ENCODE data around the gene PARP2. TPM values are rescaled to one million over a fixed set of nuclear protein-coding genes. Genes with fewer than 3 reads are reported as not detected.
"Not testable (repeated sequence)": the region's sequence is repeated elsewhere in the genome, so short reads cannot be mapped to it uniquely, and the experiment has no call there.

Gene PARP2
- total RNA-seq, 2 donors from 2014 or later = 12.5 to 13.6 TPM

GRCh38 chr14:20341646-20342045 lies 1.8 kb upstream of the PARP2 start:
- DNase-seq (no peak), ATAC-seq (no peak)
- intact Hi-C loops (cut with DNase I) = loop anchor here (5.0 to 10.0 kb wide), 3 partner anchors 113 to 341 kb away; partner anchors contain the start of genes APEX1 (in 1 of the 2), OSGEP (in 1 of the 2), PIP4P1 (in 1 of the 2) and PNP (in 1 of the 2)

GRCh38 chr14:20343862-20344220 lies 406 bp downstream of the PARP2 start:
- DNase-seq (no peak), ATAC-seq (peak in 1 of 2 donors; percentile 1)
- intact Hi-C loops (cut with DNase I) = loop anchor here (5.0 to 10.0 kb wide), 3 partner anchors 111 to 338 kb away; partner anchors contain the start of genes APEX1 (in 1 of the 2), OSGEP (in 1 of the 2), PIP4P1 (in 1 of the 2) and PNP (in 1 of the 2)

- intact Hi-C loops (cut with DNase I) = loop anchor here (10.0 kb wide), 2 partner anchors 109 to 119 kb away; partner anchors contain the start of genes APEX1 (in 1 of the 2), OSGEP (in 1 of the 2), PIP4P1 (in 1 of the 2) and PNP (in 1 of the 2)
- ATAC-seq (no peak), DNase-seq (no peak)
These were observed 1.9 kb downstream of the PARP2 start for GRCh38 chr14:20345366-20345765.

GRCh38 chr14:20346713-20347112 lies 3.3 kb downstream of the PARP2 start:
- ATAC-seq (no peak), DNase-seq (no peak)
- intact Hi-C loops (cut with DNase I) = loop anchor here (10.0 kb wide), 2 partner anchors 108 to 118 kb away; partner anchors contain the start of genes APEX1 (in 1 of the 2), OSGEP (in 1 of the 2), PIP4P1 (in 1 of the 2) and PNP (in 1 of the 2)

GRCh38 chr14:20347747-20348146 lies 4.3 kb downstream of the PARP2 start:
- ATAC-seq (no peak), DNase-seq (no peak)
- intact Hi-C loops (cut with DNase I) = loop anchor here (10.0 kb wide), 2 partner anchors 107 to 117 kb away; partner anchors contain the start of genes APEX1 (in 1 of the 2), OSGEP (in 1 of the 2), PIP4P1 (in 1 of the 2) and PNP (in 1 of the 2)

- DNase-seq (no peak), ATAC-seq (no peak)
- intact Hi-C loops (cut with DNase I) = no loop called here
These were observed 6.8 kb downstream of the PARP2 start for GRCh38 chr14:20350282-20350681.

GRCh38 chr14:20350860-20351259 lies 7.4 kb downstream of the PARP2 start:
- ATAC-seq (no peak), DNase-seq (no peak)
- intact Hi-C loops (cut with DNase I) = no loop called here

GRCh38 chr14:20356422-20356821 lies 13.0 kb downstream of the PARP2 start:
- ATAC-seq = no peak
- no peak for DNase-seq
- intact Hi-C loops (cut with DNase I) = no loop called here

- ATAC-seq; DNase-seq; intact Hi-C loops (cut with DNase I): not testable (repeated sequence)
These were observed 15.0 kb downstream of the PARP2 start for GRCh38 chr14:20358474-20358873.

- no peak for ATAC-seq
- no peak for DNase-seq
- intact Hi-C loops (cut with DNase I) = no loop called here
These were observed 22.5 kb downstream of the PARP2 start for GRCh38 chr14:20365928-20366327.

GRCh38 chr14:20372796-20373195 lies 29.4 kb downstream of the PARP2 start:
- intact Hi-C loops (cut with DNase I) = no loop called here
- no peak for DNase-seq
- ATAC-seq = no peak

GRCh38 chr14:20375471-20375870 lies 32.0 kb downstream of the PARP2 start:
- no peak for DNase-seq
- no peak for ATAC-seq
- intact Hi-C loops (cut with DNase I) = no loop called here

GRCh38 chr14:20376071-20376588 lies 32.7 kb downstream of the PARP2 start:
- no peak for DNase-seq
- ATAC-seq = no peak
- intact Hi-C loops (cut with DNase I) = no loop called here

GRCh38 chr14:20377171-20377570 lies 33.7 kb downstream of the PARP2 start:
- DNase-seq (no peak), ATAC-seq (no peak)
- intact Hi-C loops (cut with DNase I) = no loop called here

- no peak for ATAC-seq
- intact Hi-C loops (cut with DNase I) = no loop called here
These were observed 36.3 kb downstream of the PARP2 start for GRCh38 chr14:20379743-20380142.

GRCh38 chr14:20380681-20381080 lies 37.2 kb downstream of the PARP2 start:
- ATAC-seq (no peak), DNase-seq (no peak)
- intact Hi-C loops (cut with DNase I) = no loop called here

More at GRCh38 chr14:20379743-20380142, 36.3 kb downstream of the PARP2 start:
- DNase-seq = no peak

GRCh38 chr14:20381341-20381740 lies 37.9 kb downstream of the PARP2 start:
- intact Hi-C loops (cut with DNase I) = no loop called here
- ATAC-seq = peak in 1 of 2 donors; percentile 5
- DNase-seq = no peak

- intact Hi-C loops (cut with DNase I) = no loop called here
- no peak for ATAC-seq
- DNase-seq = no peak
These were observed 39.1 kb downstream of the PARP2 start for GRCh38 chr14:20382526-20382925.

- intact Hi-C loops (cut with DNase I) = no loop called here
- no peak for ATAC-seq
These were observed 39.6 kb downstream of the PARP2 start for GRCh38 chr14:20383032-20383431.

GRCh38 chr14:20383636-20384035 lies 40.2 kb downstream of the PARP2 start:
- intact Hi-C loops (cut with DNase I) = no loop called here
- ATAC-seq (no peak), DNase-seq (no peak)

More at GRCh38 chr14:20383032-20383431, 39.6 kb downstream of the PARP2 start:
- no peak for DNase-seq

- ATAC-seq (no peak), DNase-seq (no peak)
- intact Hi-C loops (cut with DNase I) = no loop called here
These were observed 40.9 kb downstream of the PARP2 start for GRCh38 chr14:20384321-20384720.

Measured in left cardiac atrium (tissue), 4 donors.